GM12892 (cell line): Measurements from ENCODE around the gene NFATC4.

Source experiments
- POLR2A ChIP-seq: IDR thresholded peaks from 2 replicates; pipeline ENCODE4 v1.6.1; 2011; ENCODE audit warnings: low read depth, low read length, control low read depth
- POLR2AphosphoS5 ChIP-seq: IDR thresholded peaks from 2 replicates; pipeline ENCODE4 v1.6.1; 2011; ENCODE audit warnings: low read depth, low read length, control low read depth
- TAF1 ChIP-seq: IDR thresholded peaks from 2 replicates; pipeline ENCODE4 v1.6.1; 2011; ENCODE audit warnings: low read depth, mild to moderate bottlenecking, control low read depth, low read length, borderline replicate concordance

- TF ChIP-seq POLR2AphosphoS5 (no peak), POLR2A (no peak), TAF1 (no peak)
Observed at GRCh38 chr14:24343795-24344660, 24.0 kb upstream of the NFATC4 start.
